Suprapubic skin (tissue), 4 donors: ENCODE measurements around the gene STK10. TPM values are rescaled to one million over a fixed set of nuclear protein-coding genes. Genes with fewer than 3 reads are reported as not detected.

Experiments
- DNase-seq, 2 donors: peaks; one replicate each; pipeline ENCODE4 v3.0.0-alpha.2; 2019; ENCODE audit warnings: low spot score in 2 of 2
- H3K27ac ChIP-seq: fragments of 200-600 bp; sonication (generic); one replicate; pipeline ENCODE4 v1.5.1; 2019
- H3K27me3 ChIP-seq: fragments of 200-600 bp; sonication (generic); one replicate; pipeline ENCODE4 v1.5.1; 2019
- H3K36me3 ChIP-seq: fragments of 200-600 bp; sonication (generic); one replicate; pipeline ENCODE4 v1.5.1; 2019
- H3K4me1 ChIP-seq: fragments of 200-600 bp; sonication (generic); one replicate; pipeline ENCODE4 v1.5.1; 2019
- H3K4me3 ChIP-seq: fragments of 200-600 bp; sonication (generic); one replicate; pipeline ENCODE4 v1.5.1; 2019; ENCODE audit warnings: mild to moderate bottlenecking
- H3K9me3 ChIP-seq: fragments of 200-600 bp; sonication (generic); one replicate; pipeline ENCODE4 v1.5.1; 2019
- EP300 ChIP-seq: sonication (generic); formaldehyde crosslinking; IDR thresholded peaks from one replicate; pipeline ENCODE4 v1.6.1; 2017; ENCODE audit warnings: antibody characterized with exemption
- POLR2A ChIP-seq, 2 donors: fragments of 450-650 bp; IDR thresholded peaks; one replicate each; pipeline ENCODE4 v1.6.1; 2017; ENCODE audit warnings: antibody characterized with exemption in 2 of 2, mild to moderate bottlenecking in 2 of 2, moderate library complexity in 2 of 2
- POLR2AphosphoS5 ChIP-seq, 3 donors: sonication (generic); formaldehyde crosslinking; IDR thresholded peaks; one replicate each; pipeline ENCODE4 v1.6.1; 2017; ENCODE audit warnings: antibody characterized with exemption in 3 of 3
- WGBS: methylation state at CpG from one replicate; pipeline ENCODE4 v1.1.5; 2018; 5-methylcytosine and 5-hydroxymethylcytosine counted together
- total RNA-seq, 4 donors: library from RNA; depleted of rRNA; stranded (reverse); fragments of >200 nt; gene quantifications; one replicate each; pipeline ENCODE4 v1.1.0, GENCODE V29; 2016
- TF ChIP-seq, protein P1 (sequence below), 2 donors: fragments of 200-600 bp in 1 of 2; fragments of 450-650 bp in 1 of 2; sonication (generic) in 1 of 2; IDR thresholded peaks; one replicate each; pipeline ENCODE4 v1.5.1; 2016 to 2019; ENCODE audit warnings: antibody characterized with exemption in 2 of 2, mild to moderate bottlenecking in 1 of 2, moderate library complexity in 1 of 2

STK10 gene
- total RNA-seq, 4 donors from 2014 or later = 29.0 to 49.6 (median 36.9) TPM

- Histone ChIP-seq H3K36me3 (peaks cover 35% of the 10 kb centered on the region), H3K27me3 (no peaks in the 10 kb centered on the region), H3K27ac (no peak overlapping the region), H3K4me3 (no peak overlapping the region), H3K9me3 (no peaks in the 10 kb centered on the region), H3K4me1 (peaks cover 2% of the 10 kb centered on the region)
- no peak for DNase-seq
- WGBS = 100% methylated on average over 1 of the region's 1 CpG
- TF ChIP-seq POLR2AphosphoS5 (IDR thresholded peaks at IDR 0.05) (no peak), EP300 (no peak), POLR2A (IDR thresholded peaks at IDR 0.05) (no peak)
- TF ChIP-seq, protein P1, sequence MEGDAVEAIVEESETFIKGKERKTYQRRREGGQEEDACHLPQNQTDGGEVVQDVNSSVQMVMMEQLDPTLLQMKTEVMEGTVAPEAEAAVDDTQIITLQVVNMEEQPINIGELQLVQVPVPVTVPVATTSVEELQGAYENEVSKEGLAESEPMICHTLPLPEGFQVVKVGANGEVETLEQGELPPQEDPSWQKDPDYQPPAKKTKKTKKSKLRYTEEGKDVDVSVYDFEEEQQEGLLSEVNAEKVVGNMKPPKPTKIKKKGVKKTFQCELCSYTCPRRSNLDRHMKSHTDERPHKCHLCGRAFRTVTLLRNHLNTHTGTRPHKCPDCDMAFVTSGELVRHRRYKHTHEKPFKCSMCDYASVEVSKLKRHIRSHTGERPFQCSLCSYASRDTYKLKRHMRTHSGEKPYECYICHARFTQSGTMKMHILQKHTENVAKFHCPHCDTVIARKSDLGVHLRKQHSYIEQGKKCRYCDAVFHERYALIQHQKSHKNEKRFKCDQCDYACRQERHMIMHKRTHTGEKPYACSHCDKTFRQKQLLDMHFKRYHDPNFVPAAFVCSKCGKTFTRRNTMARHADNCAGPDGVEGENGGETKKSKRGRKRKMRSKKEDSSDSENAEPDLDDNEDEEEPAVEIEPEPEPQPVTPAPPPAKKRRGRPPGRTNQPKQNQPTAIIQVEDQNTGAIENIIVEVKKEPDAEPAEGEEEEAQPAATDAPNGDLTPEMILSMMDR (IDR thresholded peaks at IDR 0.05) = no peak
These were observed 41.9 kb upstream of the STK10 start for GRCh38 chr5:172229904-172230303.

- 79% methylated on average over 1 of the region's 1 CpG for WGBS
- H3K4me1 ChIP-seq = no peaks in the 10 kb centered on the region
- H3K27me3 ChIP-seq = no peaks in the 10 kb centered on the region
- no peaks in the 10 kb centered on the region for H3K9me3 ChIP-seq
- H3K36me3 ChIP-seq = peaks cover 4% of the 10 kb centered on the region
- no peak overlapping the region for H3K4me3 ChIP-seq
- TF ChIP-seq, protein P1 (IDR thresholded peaks at IDR 0.05) = no peak
- TF ChIP-seq POLR2AphosphoS5 (IDR thresholded peaks at IDR 0.05) (no peak), POLR2A (IDR thresholded peaks at IDR 0.05) (no peak), EP300 (no peak)
- H3K27ac ChIP-seq = no peak overlapping the region
- DNase-seq = no peak
These were observed 37.0 kb upstream of the STK10 start for GRCh38 chr5:172224996-172225395.

- Histone ChIP-seq H3K27ac (no peak overlapping the region), H3K36me3 (peaks cover 4% of the 10 kb centered on the region), H3K4me1 (no peaks in the 10 kb centered on the region), H3K4me3 (no peak overlapping the region), H3K27me3 (no peaks in the 10 kb centered on the region), H3K9me3 (no peaks in the 10 kb centered on the region)
- no peak for DNase-seq
- WGBS = 79% methylated on average over 10 of the region's 10 CpGs
- TF ChIP-seq EP300 (no peak), POLR2A (IDR thresholded peaks at IDR 0.05) (no peak), POLR2AphosphoS5 (IDR thresholded peaks at IDR 0.05) (no peak)
- TF ChIP-seq, protein P1 (IDR thresholded peaks at IDR 0.05) = no peak
These were observed 36.2 kb upstream of the STK10 start for GRCh38 chr5:172223901-172224873.

DNA sequence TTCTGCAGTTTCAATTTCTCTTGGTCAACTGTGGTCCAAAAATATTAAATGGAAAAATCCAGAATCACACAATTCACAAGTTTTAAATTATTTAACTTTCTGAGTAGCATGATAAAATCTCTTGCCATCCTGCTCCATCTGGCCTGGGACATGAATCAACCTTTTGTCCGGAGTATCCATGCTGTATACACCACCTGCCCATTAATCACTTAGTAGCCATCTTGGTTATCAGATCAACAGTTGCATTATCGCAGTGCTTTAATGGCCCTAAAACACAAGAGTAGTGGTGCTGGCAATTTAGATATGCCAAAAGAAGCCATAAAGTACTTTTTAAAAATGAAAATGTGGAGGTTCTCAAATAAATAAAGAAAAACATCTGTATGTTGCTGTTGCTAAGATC lies 31.3 kb upstream of the STK10 start:
- Histone ChIP-seq H3K4me1 (no peaks in the 10 kb centered on the region), H3K36me3 (peaks cover 7% of the 10 kb centered on the region), H3K27me3 (no peaks in the 10 kb centered on the region), H3K27ac (no peak overlapping the region), H3K4me3 (no peak overlapping the region), H3K9me3 (no peaks in the 10 kb centered on the region)
- TF ChIP-seq POLR2AphosphoS5 (IDR thresholded peaks at IDR 0.05) (no peak), POLR2A (IDR thresholded peaks at IDR 0.05) (no peak), EP300 (no peak)
- TF ChIP-seq, protein P1 (IDR thresholded peaks at IDR 0.05) = no peak
- no peak for DNase-seq
- 93% methylated on average over 2 of the region's 2 CpGs for WGBS

- Histone ChIP-seq H3K36me3 (peaks cover 15% of the 10 kb centered on the region), H3K4me1 (no peaks in the 10 kb centered on the region), H3K4me3 (no peak overlapping the region), H3K9me3 (no peaks in the 10 kb centered on the region), H3K27me3 (no peaks in the 10 kb centered on the region), H3K27ac (no peak overlapping the region)
- TF ChIP-seq, protein P1 (IDR thresholded peaks at IDR 0.05) = no peak
- TF ChIP-seq EP300 = no peak
- no peak for TF ChIP-seq POLR2AphosphoS5 (IDR thresholded peaks at IDR 0.05)
- TF ChIP-seq POLR2A (IDR thresholded peaks at IDR 0.05) = no peak
- DNase-seq = no peak
- WGBS = 95% methylated on average over 3 of the region's 3 CpGs
These were observed 28.3 kb upstream of the STK10 start for GRCh38 chr5:172216345-172216744.
